Activated effector memory CD4-positive, alpha-beta T cell treated with anti-CD3 and anti-CD28 coated beads, Interleukin-2, amount 50 U/mL, for 16 hours (primary cell): Measurements from ENCODE around the gene TPST2.

Experiments
- DNase-seq: peaks from one replicate; pipeline ENCODE4 v3.0.0-alpha.2; 2020

TPST2 gene

GRCh38 chr22:26579331-26579886 lies 10.5 kb downstream of the TPST2 start:
- peak; percentile 81 for DNase-seq

- no peak for DNase-seq
Measured at GRCh38 chr22:26577081-26577480, 12.9 kb downstream of the TPST2 start.

GRCh38 chr22:26576026-26576680 lies 13.8 kb downstream of the TPST2 start:
- no peak for DNase-seq

GRCh38 chr22:26574001-26574723 lies 15.8 kb downstream of the TPST2 start:
- no peak for DNase-seq

GRCh38 chr22:26573026-26573662 lies 16.8 kb downstream of the TPST2 start:
- no peak for DNase-seq

GRCh38 chr22:26570864-26571525 lies 18.9 kb downstream of the TPST2 start:
- DNase-seq = no peak

GRCh38 chr22:26570115-26570514 lies 19.8 kb downstream of the TPST2 start:
- DNase-seq = no peak

- DNase-seq = no peak
Measured at GRCh38 chr22:26568207-26568706, 21.7 kb downstream of the TPST2 start.

- DNase-seq = no peak
Measured at GRCh38 chr22:26567610-26568009, 22.3 kb downstream of the TPST2 start.

GRCh38 chr22:26566994-26567393 lies 22.9 kb downstream of the TPST2 start:
- no peak for DNase-seq

GRCh38 chr22:26565889-26566288 lies 24.0 kb downstream of the TPST2 start:
- no peak for DNase-seq

GRCh38 chr22:26565181-26565580 lies 24.8 kb downstream of the TPST2 start:
- no peak for DNase-seq

GRCh38 chr22:26564672-26565071 lies 25.3 kb downstream of the TPST2 start:
- DNase-seq = no peak

- DNase-seq = no peak
Measured at GRCh38 chr22:26564181-26564580, 25.8 kb downstream of the TPST2 start.

- no peak for DNase-seq
Measured at GRCh38 chr22:26563022-26563421, 26.9 kb downstream of the TPST2 start.

- no peak for DNase-seq
Measured at GRCh38 chr22:26561756-26562417, 28.0 kb downstream of the TPST2 start.

GRCh38 chr22:26559961-26560575 lies 29.9 kb downstream of the TPST2 start:
- DNase-seq = no peak

GRCh38 chr22:26558248-26558895 lies 31.6 kb downstream of the TPST2 start:
- no peak for DNase-seq

GRCh38 chr22:26556904-26557303 lies 33.0 kb downstream of the TPST2 start:
- no peak for DNase-seq

GRCh38 chr22:26555478-26555877 lies 34.5 kb downstream of the TPST2 start:
- DNase-seq = no peak

- no peak for DNase-seq
Measured at GRCh38 chr22:26554956-26555355, 35.0 kb downstream of the TPST2 start.
